WTC11 (cell line): Measurements from ENCODE around the gene TLE3. TPM values are rescaled to one million over a fixed set of nuclear protein-coding genes. Genes with fewer than 3 reads are reported as not detected.

Experiments
- ATAC-seq: fragments of 200-7000 bp; cut with Tn5 transposase; 2 replicates; pipeline ENCODE4 v1.10.0; 2021; ENCODE audit warnings: mild to moderate bottlenecking, moderate library complexity
- CTCF ChIA-PET: fragments of 300-600 bp; sonication (Branson Sonifier 250); formaldehyde crosslinking; loops from one replicate; lab custom pipeline; 2021; ENCODE audit warnings: antibody characterized with exemption; lab: Charles Lee
- POLR2A ChIA-PET: fragments of 350-600 bp; sonication (Branson Sonifier 250); formaldehyde crosslinking; loops from one replicate; lab custom pipeline; 2021; ENCODE audit warnings: antibody characterized with exemption; lab: Charles Lee
- DNase-seq: peaks from one replicate; pipeline ENCODE4 v3.0.0; 2021; ENCODE audit warnings: low spot score
- H3K27ac Mint-ChIP-seq: 2 replicates; pipeline ENCODE4 v1.8.0; 2021; ENCODE audit warnings: mixed read lengths
- H3K27me3 Mint-ChIP-seq: 2 replicates; pipeline ENCODE4 v1.8.0; 2021; ENCODE audit warnings: low read depth, mild to moderate bottlenecking, moderate library complexity, mixed read lengths
- H3K36me3 Mint-ChIP-seq: 2 replicates; pipeline ENCODE4 v1.8.0; 2021; ENCODE audit warnings: mixed read lengths
- H3K4me1 Mint-ChIP-seq: 2 replicates; pipeline ENCODE4 v1.8.0; 2022; ENCODE audit warnings: mixed read lengths
- H3K4me3 Mint-ChIP-seq: 2 replicates; pipeline ENCODE4 v1.8.0; 2021; ENCODE audit warnings: mild to moderate bottlenecking, moderate library complexity, mixed read lengths
- H3K9me3 Mint-ChIP-seq: 2 replicates; pipeline ENCODE4 v1.8.0; 2021; ENCODE audit warnings: mixed read lengths
- ATF1 ChIP-seq: sonication (generic); formaldehyde crosslinking; IDR thresholded peaks from 2 replicates; pipeline ENCODE4 v1.8.1; 2023; ENCODE audit warnings: mild to moderate bottlenecking, moderate library complexity, missing genetic modification reagents
- CBFB ChIP-seq: sonication (generic); formaldehyde crosslinking; IDR thresholded peaks from 2 replicates; pipeline ENCODE4 v1.8.1; 2022; ENCODE audit warnings: mild to moderate bottlenecking, low read depth, missing genetic modification reagents
- CDX4 ChIP-seq: fragments of 250-450 bp; sonication (Bioruptor Pico); IDR thresholded peaks from 2 replicates; pipeline ENCODE4 v1.9.0; 2021; ENCODE audit warnings: moderate library complexity, mild to moderate bottlenecking, inconsistent platforms, borderline replicate concordance
- CTCF ChIP-seq: fragments of 200-600 bp; IDR thresholded peaks from 2 replicates; pipeline ENCODE4 v1.8.0; 2022; ENCODE audit warnings: antibody characterized with exemption
- EMX1 ChIP-seq: fragments of 250-450 bp; sonication (Bioruptor Pico); IDR thresholded peaks from 2 replicates; pipeline ENCODE4 v1.8.0; 2021; ENCODE audit warnings: mild to moderate bottlenecking
- HMGA2 ChIP-seq: fragments of 250-450 bp; sonication (Bioruptor Pico); IDR thresholded peaks from 2 replicates; pipeline ENCODE4 v1.4.0; 2021; ENCODE audit warnings: mild to moderate bottlenecking, moderate library complexity
- IRF2 ChIP-seq: sonication (generic); formaldehyde crosslinking; IDR thresholded peaks from 2 replicates; pipeline ENCODE4 v1.8.0; 2022; ENCODE audit warnings: low read depth, missing genetic modification reagents, borderline replicate concordance
- JAZF1 ChIP-seq: fragments of 250-450 bp; sonication (Bioruptor Pico); IDR thresholded peaks from 2 replicates; pipeline ENCODE4 v1.9.0; 2021; ENCODE audit warnings: moderate library complexity, mild to moderate bottlenecking, inconsistent platforms
- NFE2L1 ChIP-seq: sonication (generic); formaldehyde crosslinking; IDR thresholded peaks from 2 replicates; pipeline ENCODE4 v1.8.1; 2023; ENCODE audit warnings: missing genetic modification reagents
- NR1H2 ChIP-seq: sonication (generic); formaldehyde crosslinking; IDR thresholded peaks from 2 replicates; pipeline ENCODE4 v1.9.0; 2021; ENCODE audit warnings: mild to moderate bottlenecking, moderate library complexity, missing genetic modification reagents
- SOX15 ChIP-seq: fragments of 250-450 bp; sonication (Bioruptor Pico); IDR thresholded peaks from 2 replicates; pipeline ENCODE4 v1.9.0; 2021; ENCODE audit warnings: mild to moderate bottlenecking
- SP1 ChIP-seq: sonication (generic); formaldehyde crosslinking; conservative IDR thresholded peaks from 2 replicates; pipeline ENCODE4 v1.8.1; 2022; ENCODE audit warnings: missing genetic modification reagents
- total RNA-seq: library from RNA; stranded (reverse); gene quantifications from 3 replicates; pipeline ENCODE4 v1.2.3, GENCODE V29; 2021
- TF ChIP-seq, protein P1 (sequence below): sonication (generic); formaldehyde crosslinking; IDR thresholded peaks from 2 replicates; pipeline ENCODE4 v1.8.0; 2022; ENCODE audit warnings: mild to moderate bottlenecking, missing genetic modification reagents
- TF ChIP-seq, protein P2 (sequence below): sonication (generic); formaldehyde crosslinking; IDR thresholded peaks from 2 replicates; pipeline ENCODE4 v1.8.1; 2022; ENCODE audit warnings: mild to moderate bottlenecking, missing genetic modification reagents, moderate library complexity, borderline replicate concordance
- TF ChIP-seq, protein P3 (sequence below): sonication (generic); formaldehyde crosslinking; IDR thresholded peaks from 2 replicates; pipeline ENCODE4 v1.8.0; 2023; ENCODE audit warnings: missing genetic modification reagents
- TF ChIP-seq, protein P4 (sequence below): sonication (generic); formaldehyde crosslinking; IDR thresholded peaks from 2 replicates; pipeline ENCODE4 v1.8.0; 2022; ENCODE audit warnings: missing genetic modification reagents
- TF ChIP-seq, protein P5 (sequence below): sonication (generic); formaldehyde crosslinking; IDR thresholded peaks from 2 replicates; pipeline ENCODE4 v1.8.0; 2022; ENCODE audit warnings: mild to moderate bottlenecking, missing genetic modification reagents
- TF ChIP-seq, protein P6 (sequence below): fragments of 250-450 bp; sonication (Bioruptor Pico); IDR thresholded peaks from 2 replicates; pipeline ENCODE4 v1.8.0; 2021; ENCODE audit warnings: mild to moderate bottlenecking

The TLE3 gene
- total RNA-seq, 1 experiment from 2014 or later: 78.7 TPM

DNA sequence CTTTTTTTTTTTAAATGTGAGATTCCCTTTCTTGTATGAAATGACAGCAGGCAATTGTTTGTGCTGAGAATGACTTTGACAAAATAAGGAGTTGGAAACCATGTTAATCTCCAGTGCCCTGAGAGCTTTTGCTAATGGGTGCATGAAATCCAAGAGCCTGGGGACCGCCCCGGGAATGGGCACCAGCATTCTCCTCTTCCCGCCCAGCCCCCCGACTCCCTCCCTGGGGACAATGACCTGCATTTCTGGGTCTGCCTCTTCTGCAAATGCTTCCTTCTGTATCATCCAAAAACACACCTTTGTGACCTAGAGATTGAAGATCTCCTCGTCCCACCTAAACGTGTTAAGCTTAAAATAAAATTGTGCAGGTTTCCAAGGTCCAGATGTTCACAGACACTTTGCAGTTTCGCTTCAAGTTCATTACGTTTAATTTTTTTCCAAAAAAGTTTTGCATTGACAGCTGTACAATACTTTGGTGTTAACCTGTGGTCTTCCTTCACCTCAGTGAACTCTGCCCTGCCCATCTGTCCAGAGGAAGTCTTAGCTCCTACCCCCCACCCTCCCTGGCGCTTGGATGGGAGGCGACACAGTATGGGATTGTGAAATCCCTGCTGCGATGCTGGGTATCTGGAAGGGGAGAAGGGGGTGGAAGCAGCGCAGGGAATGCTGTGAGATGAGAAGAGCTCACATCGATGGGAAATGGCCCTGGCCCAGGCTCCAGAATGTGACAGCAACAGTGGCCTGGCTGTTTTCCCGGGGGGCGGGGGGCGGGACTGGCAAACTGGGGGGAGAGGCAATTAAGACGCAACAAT, 50.1 kb downstream of the TLE3 start:
- ChIA-PET CTCF (interaction anchor here (0.9 kb wide), 1 partner anchor 569 kb away, joined by 3 read pairs; no protein-coding TSS in a partner anchor), POLR2A (interaction anchor here (0.6 to 1.1 kb wide), 5 partner anchors 29 to 433 kb away, joined by 3 to 4 read pairs (median 3); no protein-coding TSS in a partner anchor)
- Mint-ChIP-seq H3K27ac (no peak overlapping the region), H3K36me3 (peaks cover 27% of the 10 kb centered on the region), H3K27me3 (no peaks in the 10 kb centered on the region), H3K4me3 (no peak overlapping the region), H3K9me3 (peaks cover 4% of the 10 kb centered on the region), H3K4me1 (peaks cover 15% of the 10 kb centered on the region)
- no peak for DNase-seq
- ATAC-seq: no peak
- TF ChIP-seq EMX1 (CRISPR knock-in tag) (no peak), CTCF (no peak), IRF2 (CRISPR knock-in tag) (no peak), ATF1 (CRISPR knock-in tag) (no peak), CBFB (CRISPR knock-in tag) (no peak), HMGA2 (CRISPR knock-in tag) (no peak), CDX4 (CRISPR knock-in tag) (no peak)
- TF ChIP-seq, protein P1, sequence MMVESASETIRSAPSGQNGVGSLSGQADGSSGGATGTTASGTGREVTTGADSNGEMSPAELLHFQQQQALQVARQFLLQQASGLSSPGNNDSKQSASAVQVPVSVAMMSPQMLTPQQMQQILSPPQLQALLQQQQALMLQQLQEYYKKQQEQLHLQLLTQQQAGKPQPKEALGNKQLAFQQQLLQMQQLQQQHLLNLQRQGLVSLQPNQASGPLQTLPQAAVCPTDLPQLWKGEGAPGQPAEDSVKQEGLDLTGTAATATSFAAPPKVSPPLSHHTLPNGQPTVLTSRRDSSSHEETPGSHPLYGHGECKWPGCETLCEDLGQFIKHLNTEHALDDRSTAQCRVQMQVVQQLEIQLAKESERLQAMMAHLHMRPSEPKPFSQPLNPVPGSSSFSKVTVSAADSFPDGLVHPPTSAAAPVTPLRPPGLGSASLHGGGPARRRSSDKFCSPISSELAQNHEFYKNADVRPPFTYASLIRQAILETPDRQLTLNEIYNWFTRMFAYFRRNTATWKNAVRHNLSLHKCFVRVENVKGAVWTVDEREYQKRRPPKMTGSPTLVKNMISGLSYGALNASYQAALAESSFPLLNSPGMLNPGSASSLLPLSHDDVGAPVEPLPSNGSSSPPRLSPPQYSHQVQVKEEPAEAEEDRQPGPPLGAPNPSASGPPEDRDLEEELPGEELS: no peak
- TF ChIP-seq, protein P2, sequence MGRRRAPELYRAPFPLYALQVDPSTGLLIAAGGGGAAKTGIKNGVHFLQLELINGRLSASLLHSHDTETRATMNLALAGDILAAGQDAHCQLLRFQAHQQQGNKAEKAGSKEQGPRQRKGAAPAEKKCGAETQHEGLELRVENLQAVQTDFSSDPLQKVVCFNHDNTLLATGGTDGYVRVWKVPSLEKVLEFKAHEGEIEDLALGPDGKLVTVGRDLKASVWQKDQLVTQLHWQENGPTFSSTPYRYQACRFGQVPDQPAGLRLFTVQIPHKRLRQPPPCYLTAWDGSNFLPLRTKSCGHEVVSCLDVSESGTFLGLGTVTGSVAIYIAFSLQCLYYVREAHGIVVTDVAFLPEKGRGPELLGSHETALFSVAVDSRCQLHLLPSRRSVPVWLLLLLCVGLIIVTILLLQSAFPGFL (CRISPR knock-in tag): no peak
- TF ChIP-seq, protein P3, sequence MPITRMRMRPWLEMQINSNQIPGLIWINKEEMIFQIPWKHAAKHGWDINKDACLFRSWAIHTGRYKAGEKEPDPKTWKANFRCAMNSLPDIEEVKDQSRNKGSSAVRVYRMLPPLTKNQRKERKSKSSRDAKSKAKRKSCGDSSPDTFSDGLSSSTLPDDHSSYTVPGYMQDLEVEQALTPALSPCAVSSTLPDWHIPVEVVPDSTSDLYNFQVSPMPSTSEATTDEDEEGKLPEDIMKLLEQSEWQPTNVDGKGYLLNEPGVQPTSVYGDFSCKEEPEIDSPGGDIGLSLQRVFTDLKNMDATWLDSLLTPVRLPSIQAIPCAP (CRISPR knock-in tag): no peak
- TF ChIP-seq, protein P4, sequence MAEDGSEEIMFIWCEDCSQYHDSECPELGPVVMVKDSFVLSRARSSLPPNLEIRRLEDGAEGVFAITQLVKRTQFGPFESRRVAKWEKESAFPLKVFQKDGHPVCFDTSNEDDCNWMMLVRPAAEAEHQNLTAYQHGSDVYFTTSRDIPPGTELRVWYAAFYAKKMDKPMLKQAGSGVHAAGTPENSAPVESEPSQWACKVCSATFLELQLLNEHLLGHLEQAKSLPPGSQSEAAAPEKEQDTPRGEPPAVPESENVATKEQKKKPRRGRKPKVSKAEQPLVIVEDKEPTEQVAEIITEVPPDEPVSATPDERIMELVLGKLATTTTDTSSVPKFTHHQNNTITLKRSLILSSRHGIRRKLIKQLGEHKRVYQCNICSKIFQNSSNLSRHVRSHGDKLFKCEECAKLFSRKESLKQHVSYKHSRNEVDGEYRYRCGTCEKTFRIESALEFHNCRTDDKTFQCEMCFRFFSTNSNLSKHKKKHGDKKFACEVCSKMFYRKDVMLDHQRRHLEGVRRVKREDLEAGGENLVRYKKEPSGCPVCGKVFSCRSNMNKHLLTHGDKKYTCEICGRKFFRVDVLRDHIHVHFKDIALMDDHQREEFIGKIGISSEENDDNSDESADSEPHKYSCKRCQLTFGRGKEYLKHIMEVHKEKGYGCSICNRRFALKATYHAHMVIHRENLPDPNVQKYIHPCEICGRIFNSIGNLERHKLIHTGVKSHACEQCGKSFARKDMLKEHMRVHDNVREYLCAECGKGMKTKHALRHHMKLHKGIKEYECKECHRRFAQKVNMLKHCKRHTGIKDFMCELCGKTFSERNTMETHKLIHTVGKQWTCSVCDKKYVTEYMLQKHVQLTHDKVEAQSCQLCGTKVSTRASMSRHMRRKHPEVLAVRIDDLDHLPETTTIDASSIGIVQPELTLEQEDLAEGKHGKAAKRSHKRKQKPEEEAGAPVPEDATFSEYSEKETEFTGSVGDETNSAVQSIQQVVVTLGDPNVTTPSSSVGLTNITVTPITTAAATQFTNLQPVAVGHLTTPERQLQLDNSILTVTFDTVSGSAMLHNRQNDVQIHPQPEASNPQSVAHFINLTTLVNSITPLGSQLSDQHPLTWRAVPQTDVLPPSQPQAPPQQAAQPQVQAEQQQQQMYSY: no peak

GRCh38 chr15:70046679-70047369, 50.9 kb downstream of the TLE3 start:
- H3K27me3 Mint-ChIP-seq: no peaks in the 10 kb centered on the region
- CTCF ChIA-PET: interaction anchor here (0.9 kb wide), 1 partner anchor 568 kb away, joined by 3 read pairs; no protein-coding TSS in a partner anchor
- POLR2A ChIA-PET: interaction anchor here (0.8 kb wide), 1 partner anchor 330 kb away, joined by 3 read pairs; no protein-coding TSS in a partner anchor
- peaks cover 6% of the 10 kb centered on the region for H3K9me3 Mint-ChIP-seq
- peaks cover 22% of the 10 kb centered on the region for H3K36me3 Mint-ChIP-seq
- H3K27ac Mint-ChIP-seq: no peak overlapping the region
- H3K4me3 Mint-ChIP-seq: no peak overlapping the region
- peaks cover 15% of the 10 kb centered on the region for H3K4me1 Mint-ChIP-seq
- DNase-seq (no peak), ATAC-seq (no peak)
- TF ChIP-seq JAZF1 (CRISPR knock-in tag): no peak
- no peak for TF ChIP-seq NFE2L1 (CRISPR knock-in tag)
- TF ChIP-seq NR1H2 (CRISPR knock-in tag): no peak
- TF ChIP-seq, protein P5, sequence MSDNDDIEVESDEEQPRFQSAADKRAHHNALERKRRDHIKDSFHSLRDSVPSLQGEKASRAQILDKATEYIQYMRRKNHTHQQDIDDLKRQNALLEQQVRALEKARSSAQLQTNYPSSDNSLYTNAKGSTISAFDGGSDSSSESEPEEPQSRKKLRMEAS (CRISPR knock-in tag): no peak
- TF ChIP-seq SP1 (CRISPR knock-in tag): no peak
- TF ChIP-seq, protein P6, sequence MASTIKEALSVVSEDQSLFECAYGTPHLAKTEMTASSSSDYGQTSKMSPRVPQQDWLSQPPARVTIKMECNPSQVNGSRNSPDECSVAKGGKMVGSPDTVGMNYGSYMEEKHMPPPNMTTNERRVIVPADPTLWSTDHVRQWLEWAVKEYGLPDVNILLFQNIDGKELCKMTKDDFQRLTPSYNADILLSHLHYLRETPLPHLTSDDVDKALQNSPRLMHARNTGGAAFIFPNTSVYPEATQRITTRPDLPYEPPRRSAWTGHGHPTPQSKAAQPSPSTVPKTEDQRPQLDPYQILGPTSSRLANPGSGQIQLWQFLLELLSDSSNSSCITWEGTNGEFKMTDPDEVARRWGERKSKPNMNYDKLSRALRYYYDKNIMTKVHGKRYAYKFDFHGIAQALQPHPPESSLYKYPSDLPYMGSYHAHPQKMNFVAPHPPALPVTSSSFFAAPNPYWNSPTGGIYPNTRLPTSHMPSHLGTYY (CRISPR knock-in tag): no peak
- TF ChIP-seq SOX15 (CRISPR knock-in tag): no peak
